ENCODE results near the gene IL36RN.

DNA sequence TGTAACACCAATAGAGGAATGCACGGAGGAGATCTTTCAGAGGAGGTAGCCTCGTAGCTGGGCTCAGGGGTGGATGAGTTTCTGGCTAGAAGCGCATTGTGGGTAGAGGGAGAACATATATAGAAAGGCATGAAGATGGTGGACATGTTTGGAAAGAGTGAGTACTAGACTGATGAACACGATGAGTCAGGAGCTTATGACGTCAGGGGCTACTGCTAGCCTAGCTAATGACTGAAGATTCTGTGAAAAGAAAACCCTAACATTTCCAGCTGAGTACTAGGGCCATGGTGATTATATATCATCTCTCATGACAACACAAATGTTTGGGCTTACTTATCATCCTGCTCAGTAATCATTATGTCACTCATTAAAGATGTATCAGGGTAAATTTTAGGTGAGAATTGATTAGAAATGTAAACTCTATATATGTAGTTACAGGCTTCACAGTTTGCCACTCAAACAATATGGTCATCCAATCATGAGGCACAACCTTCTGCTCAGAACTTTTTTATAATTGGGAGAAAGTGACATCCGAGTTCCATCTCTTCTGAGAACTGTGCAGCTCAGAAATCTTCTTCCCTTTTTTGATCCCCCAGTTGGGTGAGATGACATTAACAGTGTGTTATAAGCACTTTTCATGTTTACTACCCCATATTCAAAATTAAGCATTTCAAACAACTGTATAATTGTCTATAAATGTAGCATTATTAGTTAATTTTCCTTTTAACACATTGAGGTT lies 46.2 kb downstream of the IL36RN start:
- no peak for TF ChIP-seq EZH2 (IDR thresholded peaks at IDR 0.05)
- no peak for TF ChIP-seq POLR2AphosphoS5 (IDR thresholded peaks at IDR 0.05; ENCODE audit: borderline replicate concordance, low read depth, low read length)
- no peak for TF ChIP-seq FOXP2 (optimal IDR thresholded peaks at IDR 0.05; ENCODE audit: control extremely low read depth, extremely low read length, insufficient read depth)

All from SK-N-MC (cell line).